NAMALWA (cell line): ENCODE measurements around the gene TAF10.

ENCODE experiments used
- DNase-seq: peaks from one replicate; pipeline ENCODE4 v3.0.0-alpha.2; 2015; ENCODE audit warnings: low spot score

The TAF10 gene

DNA sequence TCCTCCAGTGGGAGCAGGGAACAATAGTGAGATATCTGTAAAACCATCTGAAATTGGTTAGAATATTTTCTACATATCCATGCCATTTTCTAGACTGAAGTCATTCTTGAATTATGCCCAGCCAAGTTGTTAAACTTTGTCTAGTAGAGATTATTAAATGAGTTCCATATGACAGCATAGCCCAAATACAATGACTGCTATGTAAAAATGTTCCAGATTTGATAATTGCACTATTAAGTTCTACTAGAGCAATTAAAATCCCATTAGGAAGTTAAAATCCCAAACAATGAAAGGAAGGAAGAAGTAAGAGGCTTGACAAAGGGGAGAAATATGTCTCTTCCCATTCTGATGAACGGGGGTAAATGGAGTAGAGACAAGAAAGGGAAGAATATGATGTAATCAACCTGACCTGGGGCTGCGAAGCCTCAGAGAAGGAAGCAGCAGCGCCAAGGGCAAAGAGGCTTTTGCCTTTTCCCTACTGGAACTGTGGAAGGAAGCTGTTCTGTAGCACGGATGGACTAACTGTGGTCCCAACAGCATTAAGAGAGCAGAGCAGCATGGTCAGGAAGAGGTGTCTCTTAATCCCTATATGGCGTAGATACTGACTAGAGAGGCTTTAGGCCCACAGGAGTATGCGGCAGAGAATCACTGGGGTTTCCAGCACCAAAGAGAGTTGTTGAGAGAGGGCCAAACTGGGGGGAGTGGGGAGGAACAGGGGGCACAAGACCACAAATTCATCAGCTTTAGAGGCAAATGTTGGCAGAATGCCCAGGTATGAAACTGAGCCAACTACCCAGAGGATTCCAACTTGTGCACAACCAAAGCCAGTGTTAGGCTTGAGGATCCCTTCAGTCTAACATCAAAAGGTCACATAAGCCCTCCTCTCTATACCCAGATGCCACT lies 35.3 kb downstream of the TAF10 start:
- DNase-seq = no peak

DNA sequence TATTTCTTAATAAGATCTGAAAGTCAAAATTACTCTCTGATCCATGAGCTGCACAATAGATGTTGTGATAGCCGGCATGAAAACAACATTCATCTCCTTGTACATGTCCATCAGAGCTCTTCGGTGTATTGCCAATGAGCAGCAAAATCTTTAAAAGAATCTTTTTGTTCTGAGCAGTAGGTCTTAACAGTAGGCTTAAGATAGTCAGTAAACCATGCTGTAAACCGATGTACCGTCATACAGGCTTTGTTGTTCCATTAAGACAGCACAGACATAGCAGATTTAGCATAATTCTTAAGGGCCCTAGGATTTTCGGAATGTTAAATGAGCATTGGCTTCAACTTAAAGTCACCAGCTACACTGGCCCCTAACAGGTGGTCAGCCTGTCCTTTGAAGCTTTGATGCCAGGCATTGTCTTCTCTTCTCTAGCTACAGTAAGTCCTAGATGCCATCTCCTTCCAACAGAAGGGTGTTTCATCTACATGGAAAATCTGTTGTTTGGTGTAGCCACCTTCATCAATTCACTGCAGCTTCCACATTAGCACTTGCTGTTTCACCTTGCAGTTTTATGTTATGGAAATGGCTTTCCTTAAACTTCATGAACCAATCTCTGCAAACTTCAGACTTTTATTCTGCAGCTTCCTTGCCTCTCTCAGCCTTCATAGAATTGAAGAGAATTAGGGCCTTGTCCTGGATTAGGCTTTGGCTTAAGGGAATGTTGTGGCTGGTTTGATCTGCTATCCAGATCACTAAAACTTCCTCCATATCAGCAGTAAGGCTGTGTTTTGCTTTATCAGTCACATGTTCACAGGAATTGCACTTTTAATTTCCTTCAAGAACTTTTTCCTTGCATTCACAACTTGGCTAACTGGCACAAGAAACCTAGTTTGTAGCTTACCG lies 37.0 kb downstream of the TAF10 start:
- DNase-seq = no peak

- no peak for DNase-seq
These were observed 39.8 kb downstream of the TAF10 start for GRCh38 chr11:6572215-6572614.

DNA sequence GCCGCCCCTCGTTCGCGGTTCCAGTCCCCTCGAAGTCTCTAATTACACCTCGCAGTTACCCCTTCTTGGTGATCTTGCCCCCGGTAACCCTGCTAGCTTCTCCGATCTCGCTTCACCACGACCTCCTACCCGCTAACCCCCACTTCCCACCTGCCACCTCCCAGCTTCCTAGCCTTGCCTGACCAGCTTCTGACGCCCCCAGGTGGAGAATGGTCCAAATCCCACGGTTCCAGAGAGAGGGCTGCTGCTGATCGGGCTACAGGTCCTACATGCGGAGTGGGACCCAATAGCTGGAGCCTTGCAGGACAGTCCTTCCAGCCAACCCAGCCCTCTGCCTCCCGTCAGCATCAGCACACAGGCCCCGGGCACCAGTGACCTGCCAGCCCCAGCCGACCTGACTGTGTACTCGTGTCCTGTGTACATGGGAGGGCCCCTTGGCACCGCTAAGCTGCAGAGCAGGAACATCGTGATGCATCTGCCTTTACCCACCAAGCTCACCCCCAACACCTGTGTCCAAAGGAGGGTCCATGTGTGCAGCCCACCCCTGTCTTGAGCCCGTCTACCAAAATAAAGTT lies 40.5 kb downstream of the TAF10 start:
- DNase-seq = no peak

DNA sequence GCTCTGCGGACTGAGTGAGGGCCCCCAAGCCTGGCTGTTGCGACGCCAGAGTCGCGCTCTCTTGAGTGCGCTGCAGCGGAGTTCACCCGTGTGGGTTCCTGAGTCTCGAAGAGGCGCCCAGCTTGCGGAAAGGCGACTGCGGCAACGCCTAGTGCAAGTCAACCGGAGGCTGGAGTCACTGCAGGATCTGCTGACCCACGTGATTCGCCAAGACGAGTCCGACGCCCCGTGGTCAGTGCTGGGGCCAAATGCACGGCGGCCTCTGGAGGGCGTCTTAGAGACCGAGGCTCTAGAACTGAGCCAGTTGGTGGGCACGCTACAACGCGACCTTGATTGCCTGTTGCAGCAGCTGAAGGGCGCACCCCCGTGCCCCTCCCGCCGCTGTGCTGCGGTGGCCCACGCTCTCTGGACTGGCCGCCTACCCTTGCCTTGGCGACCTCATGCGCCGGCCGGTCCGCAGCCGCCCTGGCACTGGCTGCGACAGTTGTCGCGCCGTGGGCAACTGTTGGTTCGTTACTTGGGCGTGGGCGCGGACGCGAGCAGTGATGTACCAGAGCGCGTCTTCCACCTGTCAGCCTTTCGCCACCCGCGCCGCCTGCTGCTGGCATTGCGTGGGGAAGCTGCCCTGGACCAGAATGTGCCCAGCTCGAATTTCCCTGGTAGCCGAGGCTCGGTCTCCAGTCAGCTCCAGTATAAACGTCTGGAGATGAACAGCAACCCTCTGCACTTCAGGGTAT lies 41.2 kb downstream of the TAF10 start:
- no peak for DNase-seq

- DNase-seq = no peak
These were observed 42.3 kb downstream of the TAF10 start for GRCh38 chr11:6569706-6570105.

GRCh38 chr11:6568191-6568918 lies 43.7 kb downstream of the TAF10 start:
- no peak for DNase-seq

DNA sequence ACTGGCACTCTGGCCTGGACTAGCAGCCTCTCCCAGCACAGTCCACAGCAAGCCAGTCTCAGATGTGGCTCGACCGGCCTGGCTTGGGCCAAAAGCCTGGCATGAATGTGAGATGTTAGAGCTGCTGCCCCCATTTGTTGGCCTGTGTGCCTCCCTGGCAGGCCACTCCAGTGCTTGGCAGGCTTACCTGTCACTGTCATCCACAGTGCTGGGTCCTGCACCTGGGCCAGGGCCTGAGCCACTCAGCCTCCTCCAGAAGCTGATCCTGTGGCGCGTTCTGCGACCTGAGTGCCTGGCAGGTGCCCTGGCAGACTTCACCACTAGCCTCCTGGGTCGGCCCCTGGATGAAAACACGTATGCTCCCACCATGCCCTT lies 44.7 kb downstream of the TAF10 start:
- DNase-seq = no peak

- DNase-seq = no peak
These were observed 45.2 kb downstream of the TAF10 start for GRCh38 chr11:6566704-6567370.

DNA sequence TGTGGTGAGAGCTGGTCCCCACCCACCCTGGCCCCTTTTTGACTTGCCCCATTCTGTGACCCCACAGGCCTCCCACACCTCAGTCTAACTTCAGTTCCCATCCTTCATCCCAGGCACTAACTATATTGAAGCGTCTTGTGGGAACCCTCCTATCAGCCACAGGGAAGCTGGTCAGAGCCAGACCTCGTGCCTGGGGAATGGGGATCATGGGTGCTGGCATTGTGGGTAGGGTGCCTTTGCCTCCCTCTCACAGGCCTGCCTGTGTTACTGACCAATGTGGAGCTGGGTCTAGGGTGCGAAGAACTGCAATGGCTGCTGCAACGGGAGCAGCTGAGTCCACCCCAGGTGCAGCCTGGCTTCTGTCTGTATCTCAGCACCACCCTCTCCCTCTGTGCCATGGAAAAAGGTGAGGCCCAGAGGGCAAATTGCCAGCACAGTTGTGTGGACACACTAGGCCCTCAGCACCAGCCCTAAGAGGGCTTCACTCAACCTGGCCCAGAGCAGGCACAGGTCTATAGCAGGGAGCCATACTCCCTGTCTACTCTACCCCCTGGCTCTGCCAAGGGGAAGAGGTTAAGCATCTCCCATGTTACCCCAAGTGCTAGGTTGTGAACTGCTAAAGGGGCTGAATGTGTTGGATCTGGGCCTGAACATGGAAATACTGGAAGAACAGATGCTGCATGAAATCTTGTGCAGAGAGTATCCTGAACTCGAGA lies 45.9 kb downstream of the TAF10 start:
- DNase-seq = no peak

DNA sequence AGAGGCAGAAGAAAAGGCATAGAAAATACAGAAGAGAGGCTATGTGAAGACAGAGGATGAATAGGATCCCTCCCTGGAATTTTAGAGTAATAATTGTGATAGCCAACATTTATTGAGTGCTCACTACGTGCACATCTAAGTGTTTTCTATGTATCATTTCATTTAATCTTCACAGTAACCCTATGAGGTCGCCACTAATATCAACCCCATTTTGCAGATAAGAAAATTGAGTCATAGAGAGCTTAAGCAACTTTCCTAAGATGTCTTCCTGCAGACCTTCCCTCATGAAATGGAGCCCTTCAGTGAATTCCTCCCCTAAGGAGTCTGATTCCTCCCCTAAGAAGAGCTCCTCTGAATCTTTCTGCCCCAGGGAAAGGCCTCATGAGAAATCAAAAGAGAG lies 46.7 kb downstream of the TAF10 start:
- DNase-seq = no peak

GRCh38 chr11:6563667-6564066 lies 48.3 kb downstream of the TAF10 start:
- DNase-seq = no peak

GRCh38 chr11:6563121-6563619 lies 48.8 kb downstream of the TAF10 start:
- DNase-seq = no peak

- DNase-seq = no peak
These were observed 50.7 kb downstream of the TAF10 start for GRCh38 chr11:6561288-6561687.
